HFFc6 (cell line): ENCODE measurements around the gene DAP. TPM values are rescaled to one million over a fixed set of nuclear protein-coding genes. Genes with fewer than 3 reads are reported as not detected.

Source experiments
- DNase-seq: peaks from one replicate; pipeline ENCODE4 v3.0.0-alpha.2; 2018
- H3K27ac Mint-ChIP-seq: 2 replicates; pipeline ENCODE4 v1.8.0; 2020; ENCODE audit warnings: mild to moderate bottlenecking, mixed read lengths
- H3K27me3 Mint-ChIP-seq: 2 replicates; pipeline ENCODE4 v1.8.0; 2021; ENCODE audit warnings: mild to moderate bottlenecking, moderate library complexity, mixed read lengths; ENCODE audit not compliant: insufficient read depth
- H3K36me3 Mint-ChIP-seq: 2 replicates; pipeline ENCODE4 v1.8.0; 2021; ENCODE audit warnings: low read depth, mixed read lengths
- H3K4me1 Mint-ChIP-seq: 2 replicates; pipeline ENCODE4 v1.8.0; 2020; ENCODE audit warnings: low read depth, mixed read lengths
- H3K4me3 Mint-ChIP-seq: 2 replicates; pipeline ENCODE4 v1.8.0; 2020; ENCODE audit warnings: mild to moderate bottlenecking, moderate library complexity, mixed read lengths
- H3K9me3 Mint-ChIP-seq: 2 replicates; pipeline ENCODE4 v1.8.0; 2020; ENCODE audit warnings: mild to moderate bottlenecking, mixed read lengths
- total RNA-seq, 6 experiments: library from RNA; stranded (reverse); fragmentation: NEBNext Ultra II Directional; extraction: Animal tissue kit (Norgen Biotek cat#: 25700); gene quantifications; 2 replicates in 1 of 6; 3 replicates in 5 of 6; pipeline ENCODE4 v1.2.3, GENCODE V29; 2021
- TF ChIP-seq, protein P1 (sequence below): fragments of 200-600 bp; sonication (generic); IDR thresholded peaks from 2 replicates; pipeline ENCODE4 v1.5.0; 2021; ENCODE audit warnings: antibody characterized with exemption, mild to moderate bottlenecking

DAP gene
- total RNA-seq, 6 experiments from 2014 or later = 255 to 357 (median 285) TPM

DNA sequence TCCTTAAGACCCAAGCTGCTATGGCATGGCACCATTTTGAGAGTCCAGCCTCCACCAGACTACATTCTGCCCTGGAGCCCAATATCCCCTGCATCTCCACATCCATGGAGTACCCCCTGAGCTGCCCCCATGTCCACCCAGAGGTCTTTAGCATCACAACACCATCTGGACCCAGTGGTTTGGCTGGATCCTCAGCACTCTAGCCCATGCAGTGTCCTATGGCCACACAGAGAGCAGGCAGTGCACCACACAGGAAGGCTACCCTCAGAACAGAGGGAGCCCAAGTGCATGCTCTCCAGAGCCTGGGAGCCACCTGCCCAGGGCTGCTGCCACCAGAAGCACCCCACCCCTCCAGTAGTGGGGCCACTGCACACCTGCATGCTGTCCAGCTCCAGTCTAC, 18.6 kb upstream of the DAP start:
- DNase-seq = no peak
- H3K9me3 Mint-ChIP-seq = no peaks in the 10 kb centered on the region
- no peaks in the 10 kb centered on the region for H3K36me3 Mint-ChIP-seq
- peaks cover 11% of the 10 kb centered on the region for H3K4me1 Mint-ChIP-seq
- no peak overlapping the region for H3K4me3 Mint-ChIP-seq
- peaks cover 4% of the 10 kb centered on the region for H3K27me3 Mint-ChIP-seq
- H3K27ac Mint-ChIP-seq = no peak overlapping the region
- TF ChIP-seq, protein P1, sequence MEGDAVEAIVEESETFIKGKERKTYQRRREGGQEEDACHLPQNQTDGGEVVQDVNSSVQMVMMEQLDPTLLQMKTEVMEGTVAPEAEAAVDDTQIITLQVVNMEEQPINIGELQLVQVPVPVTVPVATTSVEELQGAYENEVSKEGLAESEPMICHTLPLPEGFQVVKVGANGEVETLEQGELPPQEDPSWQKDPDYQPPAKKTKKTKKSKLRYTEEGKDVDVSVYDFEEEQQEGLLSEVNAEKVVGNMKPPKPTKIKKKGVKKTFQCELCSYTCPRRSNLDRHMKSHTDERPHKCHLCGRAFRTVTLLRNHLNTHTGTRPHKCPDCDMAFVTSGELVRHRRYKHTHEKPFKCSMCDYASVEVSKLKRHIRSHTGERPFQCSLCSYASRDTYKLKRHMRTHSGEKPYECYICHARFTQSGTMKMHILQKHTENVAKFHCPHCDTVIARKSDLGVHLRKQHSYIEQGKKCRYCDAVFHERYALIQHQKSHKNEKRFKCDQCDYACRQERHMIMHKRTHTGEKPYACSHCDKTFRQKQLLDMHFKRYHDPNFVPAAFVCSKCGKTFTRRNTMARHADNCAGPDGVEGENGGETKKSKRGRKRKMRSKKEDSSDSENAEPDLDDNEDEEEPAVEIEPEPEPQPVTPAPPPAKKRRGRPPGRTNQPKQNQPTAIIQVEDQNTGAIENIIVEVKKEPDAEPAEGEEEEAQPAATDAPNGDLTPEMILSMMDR = no peak

DNA sequence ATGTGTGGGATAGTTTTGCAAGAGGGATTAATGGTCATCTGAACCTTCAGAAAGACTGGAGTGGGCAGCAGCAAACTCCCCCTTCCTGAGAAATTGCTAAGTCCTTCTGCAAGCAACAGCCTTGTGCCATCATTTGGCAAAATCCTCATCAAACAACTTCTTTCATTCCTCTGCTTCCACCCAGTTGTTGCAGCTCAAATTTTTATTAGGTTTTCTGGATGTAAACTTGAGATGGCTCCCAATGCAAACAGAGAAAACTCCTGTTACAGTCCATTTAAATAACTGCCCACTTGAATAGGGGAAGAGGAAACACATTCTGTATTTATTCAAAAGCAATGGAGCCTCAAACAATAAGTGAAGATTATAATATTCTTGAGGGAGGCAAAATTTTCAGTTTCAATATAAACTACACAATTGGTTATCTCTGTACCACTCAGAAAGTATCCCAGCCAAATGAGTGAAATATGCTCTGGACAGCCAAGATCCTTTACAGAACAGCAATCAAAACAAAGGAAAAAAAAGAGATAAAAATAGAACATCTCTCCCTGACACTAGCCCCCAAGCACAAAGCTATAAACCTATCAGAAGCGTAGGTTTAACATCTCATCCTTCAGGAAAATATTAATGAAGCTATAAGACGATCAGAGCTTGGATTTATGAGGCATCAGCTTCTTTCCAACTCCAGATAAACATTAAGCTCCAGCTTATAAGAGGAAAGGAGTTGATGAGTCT, 17.3 kb upstream of the DAP start:
- DNase-seq = no peak
- Mint-ChIP-seq H3K4me3 (no peak overlapping the region), H3K27ac (no peak overlapping the region), H3K9me3 (no peaks in the 10 kb centered on the region), H3K36me3 (no peaks in the 10 kb centered on the region), H3K27me3 (peaks cover 4% of the 10 kb centered on the region), H3K4me1 (peaks cover 11% of the 10 kb centered on the region)
- TF ChIP-seq, protein P1 = no peak

DNA sequence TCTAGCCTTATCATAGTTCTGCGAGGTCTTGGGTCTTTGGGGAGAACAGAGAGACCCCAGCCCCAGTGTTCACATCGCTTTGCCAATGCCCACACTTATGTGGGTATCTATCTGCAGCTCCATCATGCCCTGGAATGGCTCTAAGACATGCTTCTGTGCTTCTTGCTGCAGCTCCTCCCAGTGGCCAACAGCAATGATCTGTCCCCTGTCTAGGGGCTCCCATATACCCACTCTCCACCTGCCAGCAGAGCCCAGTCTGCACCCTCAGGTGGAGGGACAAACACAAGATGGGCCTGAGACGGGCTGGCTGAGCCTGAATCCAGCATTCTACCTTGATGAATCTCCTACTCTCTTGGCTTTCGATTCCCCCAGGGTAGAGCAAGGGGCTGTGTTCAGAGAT, 14.6 kb upstream of the DAP start:
- Mint-ChIP-seq H3K4me3 (no peak overlapping the region), H3K27ac (no peak overlapping the region), H3K9me3 (no peaks in the 10 kb centered on the region), H3K4me1 (peaks cover 11% of the 10 kb centered on the region), H3K36me3 (no peaks in the 10 kb centered on the region), H3K27me3 (peaks cover 5% of the 10 kb centered on the region)
- TF ChIP-seq, protein P1 = peak; percentile 20; the same call in 1 of the 2 replicates
- DNase-seq = no peak

DNA sequence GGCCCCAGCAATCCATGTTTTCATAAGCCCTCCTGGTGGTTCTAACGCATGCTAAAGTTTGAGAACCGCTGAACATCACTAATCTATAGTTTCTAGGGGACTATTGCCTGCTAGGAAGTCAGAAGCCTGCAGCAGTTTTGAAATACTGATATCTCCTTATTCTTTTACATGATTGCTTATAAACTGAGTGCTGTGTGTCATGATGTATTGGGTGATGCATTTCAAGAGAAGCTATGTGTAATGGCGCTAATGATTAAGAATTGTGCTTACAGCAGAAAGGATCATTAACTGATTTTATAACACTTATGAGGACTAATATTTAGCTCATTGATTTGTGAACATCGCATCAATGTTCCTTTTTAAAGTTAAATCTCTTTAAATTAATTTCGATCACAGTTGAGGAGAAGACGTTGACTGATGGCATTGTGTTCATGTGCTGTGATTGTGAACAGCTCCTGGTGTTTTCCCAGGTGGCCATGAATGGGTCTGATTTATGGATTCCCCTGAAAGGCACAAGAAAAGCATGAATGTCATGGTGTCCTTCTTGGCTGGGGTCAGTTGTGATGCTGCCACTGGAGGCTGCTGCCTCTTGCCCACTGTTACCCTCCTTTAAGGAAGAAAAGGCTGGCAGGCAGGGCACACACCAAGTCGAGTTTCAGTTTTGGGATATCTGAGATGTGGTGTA, 12.0 kb upstream of the DAP start:
- Mint-ChIP-seq H3K4me1 (peaks cover 11% of the 10 kb centered on the region), H3K9me3 (no peaks in the 10 kb centered on the region), H3K27ac (no peak overlapping the region), H3K36me3 (no peaks in the 10 kb centered on the region), H3K4me3 (no peak overlapping the region), H3K27me3 (peaks cover 2% of the 10 kb centered on the region)
- TF ChIP-seq, protein P1 = no peak
- DNase-seq = no peak

DNA sequence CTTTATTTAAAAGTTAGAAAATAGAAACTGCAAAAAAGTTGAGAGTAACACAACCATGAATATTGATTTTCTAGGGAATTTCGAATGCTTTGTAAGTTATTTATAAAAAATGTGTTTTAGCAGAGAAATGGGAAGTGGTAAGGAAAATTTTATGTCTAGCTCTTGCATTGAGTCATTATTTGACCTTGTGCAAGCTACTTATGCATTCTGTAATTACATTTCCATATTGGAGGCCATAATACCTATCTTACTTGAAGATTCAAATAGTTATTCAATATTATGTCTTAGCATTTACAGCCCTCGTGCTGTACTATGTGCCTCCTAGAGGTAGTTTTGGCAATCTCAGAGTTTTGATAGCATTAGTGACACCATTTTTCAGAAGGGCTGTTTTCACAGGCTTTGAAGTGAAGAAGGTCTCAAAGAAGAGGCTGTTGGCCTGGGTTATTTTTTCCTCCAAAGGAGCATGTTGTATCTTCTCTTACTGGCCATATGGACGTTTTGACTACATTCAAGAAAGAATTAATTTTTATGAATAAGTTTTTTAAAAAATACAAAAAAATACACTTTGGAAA, 7.4 kb upstream of the DAP start:
- Mint-ChIP-seq H3K27ac (no peak overlapping the region), H3K4me3 (no peak overlapping the region), H3K36me3 (no peaks in the 10 kb centered on the region), H3K4me1 (no peaks in the 10 kb centered on the region), H3K27me3 (peaks cover 2% of the 10 kb centered on the region; the same call in 1 of the 2 replicates), H3K9me3 (no peaks in the 10 kb centered on the region)
- DNase-seq = no peak
- TF ChIP-seq, protein P1 = no peak; the same call in 1 of the 2 replicates
